K562 (cell line): ENCODE data around the gene UBE2O. TPM values are rescaled to one million over a fixed set of nuclear protein-coding genes. Genes with fewer than 3 reads are reported as not detected.

Experiments used
- ATAC-seq: fragments of 200-7000 bp; cut with Tn5 transposase; 3 replicates; pipeline ENCODE4 v1.9.1; 2020; ENCODE audit warnings: moderate library complexity
- BruUV-seq: library from RNA; stranded (reverse); fragments of 400-500 nt; replicated peaks from 2 replicates; lab custom pipeline; 2021; lab: Mats Ljungman, UMichigan
- CTCF ChIA-PET: fragments of 300-600 bp; formaldehyde crosslinking; extraction: SDS; loops from one replicate; lab custom pipeline; 2021; ENCODE audit warnings: low intra/inter-chr PET ratio; lab: Yijun Ruan, JAX
- POLR2A ChIA-PET: fragments of 300-600, 350-650 bp; sonication (Branson Sonifier 250); formaldehyde crosslinking; extraction: SDS; loops from one replicate; lab custom pipeline; 2021; ENCODE audit warnings: antibody characterized with exemption, inconsistent platforms; lab: Yijun Ruan, JAX
- DNase-seq, 4 experiments: peaks; one replicate each; pipeline versions ENCODE4 v3.0.0 to v3.0.0-alpha.2; 2011 to 2018; ENCODE audit warnings: low spot score in 3 of 4, mixed read lengths in 3 of 4; ENCODE audit errors: extremely low read depth in 1 of 4
- FAIRE-seq: peaks from 2 replicates; lab custom pipeline; 2011; peaks lifted over from hg19 to GRCh38; lab: Jason Lieb, UNC
- H2AFZ ChIP-seq: 2 replicates; pipeline ENCODE4 v1.6.0; 2011; ENCODE audit warnings: low read depth, low read length, control low read depth, inconsistent platforms
- H3K27ac ChIP-seq: fragments of 200-600 bp; 3 replicates; pipeline ENCODE4 v1.8.0; 2011; ENCODE audit warnings: low read depth, mild to moderate bottlenecking, control low read depth, inconsistent platforms, low read length, moderate library complexity, mixed read lengths; ENCODE audit errors: extremely low read depth
- H3K27me3 ChIP-seq, 2 experiments: fragments of 300-600 bp in 1 of 2; 2 replicates in 1 of 2; 3 replicates in 1 of 2; pipeline versions ENCODE4 v1.6.0 to v1.8.0; 2011; ENCODE audit warnings: inconsistent platforms in 2 of 2, low read length in 2 of 2, mild to moderate bottlenecking in 1 of 2, mixed read lengths in 1 of 2, moderate library complexity in 1 of 2; ENCODE audit not compliant: control insufficient read depth in 2 of 2, insufficient read depth in 2 of 2
- H3K36me3 ChIP-seq: fragments of 300-600 bp; 3 replicates; pipeline ENCODE4 v1.8.0; 2011; ENCODE audit warnings: mild to moderate bottlenecking, low read length, inconsistent platforms; ENCODE audit not compliant: control insufficient read depth, insufficient read depth
- H3K4me1 ChIP-seq, 2 experiments: fragments of 200-600 bp in 1 of 2; replicated peaks in 1 of 2; 2 replicates in 1 of 2; 3 replicates in 1 of 2; pipeline versions ENCODE4 v1.5.1 to v1.8.0; 2011; ENCODE audit warnings: inconsistent platforms in 2 of 2, low read length in 2 of 2, mild to moderate bottlenecking in 1 of 2, mixed read lengths in 1 of 2, moderate library complexity in 1 of 2; ENCODE audit not compliant: control insufficient read depth in 2 of 2, insufficient read depth in 2 of 2
- H3K4me2 ChIP-seq: 2 replicates; pipeline ENCODE4 v1.6.1; 2011; ENCODE audit warnings: low read length, control low read depth, inconsistent platforms, mixed read lengths; ENCODE audit not compliant: insufficient read depth
- H3K4me3 ChIP-seq: fragments of 200-600 bp; sonication (generic), shearing (Covaris generic); 2 replicates; pipeline ENCODE4 v1.5.1; 2016; ENCODE audit warnings: control low read depth, inconsistent platforms
- H3K79me2 ChIP-seq: fragments of 200-600 bp; 3 replicates; pipeline ENCODE4 v1.8.0; 2011; ENCODE audit warnings: low read length, inconsistent platforms; ENCODE audit not compliant: control insufficient read depth, insufficient read depth
- H3K9ac ChIP-seq, 2 experiments: 2 replicates each; pipeline versions ENCODE4 v1.6.0 to v1.6.1; 2011; ENCODE audit warnings: low read depth in 2 of 2, low read length in 2 of 2, control low read depth in 1 of 2, inconsistent platforms in 1 of 2, mild to moderate bottlenecking in 1 of 2, mixed read lengths in 1 of 2; ENCODE audit not compliant: insufficient read depth in 1 of 2
- H3K9me1 ChIP-seq: one replicate; pipeline ENCODE4 v1.6.0; 2011; ENCODE audit warnings: inconsistent platforms, mild to moderate bottlenecking, low read length, moderate library complexity; ENCODE audit not compliant: control insufficient read depth, insufficient read depth
- H3K9me3 ChIP-seq: replicated peaks from 2 replicates; pipeline ENCODE4 v1.5.1; 2011; ENCODE audit warnings: low read depth, low read length, inconsistent platforms; ENCODE audit not compliant: control insufficient read depth, insufficient read depth
- H4K20me1 ChIP-seq: replicated peaks from 2 replicates; pipeline ENCODE4 v1.6.1; 2011; ENCODE audit warnings: low read length, inconsistent platforms, mixed read lengths; ENCODE audit not compliant: control insufficient read depth, insufficient read depth
- BRD9 ChIP-seq: fragments of 450-650 bp; IDR thresholded peaks from 2 replicates; pipeline ENCODE4 v1.6.1; 2018; ENCODE audit warnings: low read depth; ENCODE audit not compliant: partially characterized antibody
- CREB1 ChIP-seq, 2 experiments: sonication (generic) in 1 of 2; formaldehyde crosslinking in 1 of 2; IDR thresholded peaks; 2 replicates each; pipeline versions ENCODE4 v1.6.1 to v1.8.0; 2012 to 2022; ENCODE audit warnings: inconsistent platforms in 1 of 2, mild to moderate bottlenecking in 1 of 2, missing genetic modification reagents in 1 of 2, moderate library complexity in 1 of 2
- FOXK1 ChIP-seq: sonication (generic); formaldehyde crosslinking; IDR thresholded peaks from 2 replicates; pipeline ENCODE4 v1.8.0; 2022; ENCODE audit warnings: missing genetic modification reagents, mild to moderate bottlenecking, borderline replicate concordance
- GTF2F1 ChIP-seq: IDR thresholded peaks from 2 replicates; pipeline ENCODE4 v1.6.1; 2011; ENCODE audit warnings: low read depth, low read length, improper control_type of control experiment
- NFYB ChIP-seq: IDR thresholded peaks from 2 replicates; pipeline ENCODE4 v1.6.1; 2011; ENCODE audit warnings: mild to moderate bottlenecking, moderate library complexity; ENCODE audit not compliant: insufficient read length; ENCODE audit errors: extremely low read depth
- POLR2AphosphoS2 ChIP-seq: IDR thresholded peaks from 2 replicates; pipeline ENCODE4 v1.6.1; 2012; ENCODE audit warnings: low read length, improper control_type of control experiment
- ZNF77 ChIP-seq: fragments of 250-450 bp; sonication (Bioruptor Pico); IDR thresholded peaks from 2 replicates; pipeline ENCODE4 v1.5.0; 2020
- ZZZ3 ChIP-seq: fragments of 450-650 bp; IDR thresholded peaks from 2 replicates; pipeline ENCODE4 v1.6.1; 2016; ENCODE audit warnings: antibody characterized with exemption, mild to moderate bottlenecking, moderate library complexity
- whole genome bisulfite sequencing: fragments of 100-300 bp; shearing (Covaris generic); methylation state at CpG from one replicate; pipeline ENCODE4 v1.1.6; 2016; ENCODE audit warnings: low coverage, mixed read lengths; ENCODE audit not compliant: insufficient coverage; ENCODE audit errors: missing lambda C conversion rate; 5-methylcytosine and 5-hydroxymethylcytosine counted together
- in situ Hi-C: fragments of 300-500 bp; cut with MboI; formaldehyde crosslinking; loops from 4 replicates; pipeline ENCODE4 v1.15.0; 2018; ENCODE audit warnings: inconsistent platforms, mixed read lengths
- intact Hi-C: fragments of 100-400 bp; cut with micrococcal nuclease; formaldehyde crosslinking; loops from 2 replicates; pipeline ENCODE4 v1.14.2; 2022
- polyA plus RNA-seq, 8 experiments: library from polyadenylated mRNA; depleted of rRNA in 4 of 8; stranded (reverse) in 5 of 8; unstranded in 3 of 8; fragments of >200 nt; fragmentation: Nextera tagmentation in 2 of 8; fragmentation: Illumina TruSeq in 1 of 8; extraction: Ambion mirVana in 2 of 8; extraction: Trizol in 1 of 8; gene quantifications; 2 replicates each; pipeline versions ENCODE4 v1.2.1 to v1.2.3, GENCODE V29; 2011 to 2014; ENCODE audit warnings: inconsistent platforms in 1 of 8, missing spikeins in 1 of 8
- total RNA-seq, 7 experiments: library from RNA; depleted of rRNA in 6 of 7; stranded (reverse); fragments of >200 nt in 6 of 7; fragmentation: Illumina TruSeq in 2 of 7; extraction: Trizol in 2 of 7; gene quantifications; 2 replicates each; pipeline versions ENCODE4 v1.2.1 to v1.2.3, GENCODE V29; 2011 to 2021; ENCODE audit warnings: low replicate concordance in 1 of 7
- TF ChIP-seq, protein P1 (sequence below): sonication (generic); formaldehyde crosslinking; IDR thresholded peaks from 2 replicates; pipeline ENCODE4 v1.8.1; 2023; ENCODE audit warnings: missing genetic modification reagents, mild to moderate bottlenecking, borderline replicate concordance
- TF ChIP-seq, protein P2 (sequence below): IDR thresholded peaks from 2 replicates; pipeline ENCODE4 v1.6.1; 2012; ENCODE audit warnings: low read depth, low read length, improper control_type of control experiment, borderline replicate concordance
- TF ChIP-seq, protein P3 (sequence below): fragments of 150-350 bp; conservative IDR thresholded peaks from 2 replicates; pipeline ENCODE4 v1.6.1; 2014; ENCODE audit warnings: low read length

The UBE2O gene
- total and polyA plus RNA-seq, 9 of the 15 experiments (the other 6 are each of a cell fraction or from before 2014, with no cell fraction given), result 1.6 to 39.7 (median 13.3) TPM

DNA sequence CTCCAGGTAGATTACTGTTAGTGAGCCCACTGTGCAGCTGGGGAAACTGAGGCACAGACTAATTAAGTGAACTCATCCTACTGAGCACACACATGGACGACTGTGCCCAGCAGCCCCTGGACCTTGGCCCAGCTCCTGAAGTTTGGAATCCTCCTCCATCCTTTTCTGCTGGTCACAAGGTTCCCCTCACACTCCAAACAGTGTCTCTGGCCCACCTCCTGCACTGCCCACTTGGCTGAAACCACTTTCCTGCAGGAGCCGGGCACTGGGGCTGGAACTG, 44.7 kb upstream of the UBE2O start (continued):
- TF ChIP-seq ZZZ3 (no peak), ZNF77 (CRISPR knock-in tag) (no peak)
- TF ChIP-seq, all 486 proteins: peak for 0

DNA sequence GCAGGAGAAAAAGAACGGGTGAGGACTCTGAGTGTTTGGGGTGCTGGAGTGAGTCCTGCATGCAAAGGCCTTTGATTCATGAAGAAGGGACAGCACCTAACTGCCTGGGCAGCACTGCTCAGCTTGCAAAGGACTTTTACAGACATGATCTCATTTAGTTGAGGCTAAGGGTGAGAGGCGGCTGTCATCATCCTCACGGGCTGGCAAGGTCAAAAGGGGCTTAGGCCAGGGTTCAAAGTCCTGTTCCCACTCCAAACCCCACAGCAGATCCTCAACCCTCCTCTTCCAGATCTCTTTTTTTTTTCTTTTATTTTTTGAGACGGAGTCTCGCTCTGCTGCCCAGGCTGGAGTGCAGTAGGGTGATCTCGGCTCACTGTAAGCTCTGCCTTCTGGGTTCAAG, 43.5 kb upstream of the UBE2O start:
- peaks cover 4% of the 10 kb centered on the region for H3K9me1 ChIP-seq
- peaks cover 0 to 10% of the 10 kb centered on the region in 2 experiments; a peak in 2 of 5 replicates for H3K27me3 ChIP-seq
- WGBS, result 47% methylated on average over 6 of the region's 6 CpGs
- H2AFZ ChIP-seq, result no peak overlapping the region
- H3K9me3 ChIP-seq, result no peaks in the 10 kb centered on the region
- H3K4me2 ChIP-seq, result no peak overlapping the region
- H3K4me1 ChIP-seq, result peaks cover 9 to 51% of the 10 kb centered on the region in 2 experiments; a peak in 4 of 5 replicates
- no peak overlapping the region for H3K27ac ChIP-seq
- H3K4me3 ChIP-seq, result no peak overlapping the region
- BruUV-seq, result no TSS peak
- FAIRE-seq (no peak), DNase-seq (no peak), ATAC-seq (no peak)
- TF ChIP-seq, protein P1, sequence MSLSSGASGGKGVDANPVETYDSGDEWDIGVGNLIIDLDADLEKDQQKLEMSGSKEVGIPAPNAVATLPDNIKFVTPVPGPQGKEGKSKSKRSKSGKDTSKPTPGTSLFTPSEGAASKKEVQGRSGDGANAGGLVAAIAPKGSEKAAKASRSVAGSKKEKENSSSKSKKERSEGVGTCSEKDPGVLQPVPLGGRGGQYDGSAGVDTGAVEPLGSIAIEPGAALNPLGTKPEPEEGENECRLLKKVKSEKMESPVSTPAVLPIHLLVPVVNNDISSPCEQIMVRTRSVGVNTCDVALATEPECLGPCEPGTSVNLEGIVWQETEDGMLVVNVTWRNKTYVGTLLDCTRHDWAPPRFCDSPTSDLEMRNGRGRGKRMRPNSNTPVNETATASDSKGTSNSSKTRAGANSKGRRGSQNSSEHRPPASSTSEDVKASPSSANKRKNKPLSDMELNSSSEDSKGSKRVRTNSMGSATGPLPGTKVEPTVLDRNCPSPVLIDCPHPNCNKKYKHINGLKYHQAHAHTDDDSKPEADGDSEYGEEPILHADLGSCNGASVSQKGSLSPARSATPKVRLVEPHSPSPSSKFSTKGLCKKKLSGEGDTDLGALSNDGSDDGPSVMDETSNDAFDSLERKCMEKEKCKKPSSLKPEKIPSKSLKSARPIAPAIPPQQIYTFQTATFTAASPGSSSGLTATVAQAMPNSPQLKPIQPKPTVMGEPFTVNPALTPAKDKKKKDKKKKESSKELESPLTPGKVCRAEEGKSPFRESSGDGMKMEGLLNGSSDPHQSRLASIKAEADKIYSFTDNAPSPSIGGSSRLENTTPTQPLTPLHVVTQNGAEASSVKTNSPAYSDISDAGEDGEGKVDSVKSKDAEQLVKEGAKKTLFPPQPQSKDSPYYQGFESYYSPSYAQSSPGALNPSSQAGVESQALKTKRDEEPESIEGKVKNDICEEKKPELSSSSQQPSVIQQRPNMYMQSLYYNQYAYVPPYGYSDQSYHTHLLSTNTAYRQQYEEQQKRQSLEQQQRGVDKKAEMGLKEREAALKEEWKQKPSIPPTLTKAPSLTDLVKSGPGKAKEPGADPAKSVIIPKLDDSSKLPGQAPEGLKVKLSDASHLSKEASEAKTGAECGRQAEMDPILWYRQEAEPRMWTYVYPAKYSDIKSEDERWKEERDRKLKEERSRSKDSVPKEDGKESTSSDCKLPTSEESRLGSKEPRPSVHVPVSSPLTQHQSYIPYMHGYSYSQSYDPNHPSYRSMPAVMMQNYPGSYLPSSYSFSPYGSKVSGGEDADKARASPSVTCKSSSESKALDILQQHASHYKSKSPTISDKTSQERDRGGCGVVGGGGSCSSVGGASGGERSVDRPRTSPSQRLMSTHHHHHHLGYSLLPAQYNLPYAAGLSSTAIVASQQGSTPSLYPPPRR (CRISPR knock-in tag), result no peak
- TF ChIP-seq POLR2AphosphoS2, result no peak
- TF ChIP-seq GTF2F1, result no peak
- TF ChIP-seq, protein P2, sequence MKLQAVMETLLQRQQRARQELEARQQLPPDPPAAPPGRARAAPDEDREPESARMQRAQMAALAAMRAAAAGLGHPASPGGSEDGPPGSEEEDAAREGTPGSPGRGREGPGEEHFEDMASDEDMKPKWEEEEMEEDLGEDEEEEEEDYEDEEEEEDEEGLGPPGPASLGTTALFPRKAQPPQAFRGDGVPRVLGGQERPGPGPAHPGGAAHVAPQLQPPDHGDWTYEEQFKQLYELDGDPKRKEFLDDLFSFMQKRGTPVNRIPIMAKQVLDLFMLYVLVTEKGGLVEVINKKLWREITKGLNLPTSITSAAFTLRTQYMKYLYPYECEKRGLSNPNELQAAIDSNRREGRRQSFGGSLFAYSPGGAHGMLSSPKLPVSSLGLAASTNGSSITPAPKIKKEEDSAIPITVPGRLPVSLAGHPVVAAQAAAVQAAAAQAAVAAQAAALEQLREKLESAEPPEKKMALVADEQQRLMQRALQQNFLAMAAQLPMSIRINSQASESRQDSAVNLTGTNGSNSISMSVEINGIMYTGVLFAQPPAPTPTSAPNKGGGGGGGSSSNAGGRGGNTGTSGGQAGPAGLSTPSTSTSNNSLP, result no peak
- TF ChIP-seq NFYB, result no peak
- TF ChIP-seq CREB1 (IDR thresholded peaks at IDR 0.05), result no peak
- TF ChIP-seq CREB1 (CRISPR knock-in tag; IDR thresholded peaks at IDR 0.05), result no peak
- TF ChIP-seq FOXK1 (CRISPR knock-in tag), result no peak
- no peak for TF ChIP-seq BRD9
- TF ChIP-seq, protein P3, sequence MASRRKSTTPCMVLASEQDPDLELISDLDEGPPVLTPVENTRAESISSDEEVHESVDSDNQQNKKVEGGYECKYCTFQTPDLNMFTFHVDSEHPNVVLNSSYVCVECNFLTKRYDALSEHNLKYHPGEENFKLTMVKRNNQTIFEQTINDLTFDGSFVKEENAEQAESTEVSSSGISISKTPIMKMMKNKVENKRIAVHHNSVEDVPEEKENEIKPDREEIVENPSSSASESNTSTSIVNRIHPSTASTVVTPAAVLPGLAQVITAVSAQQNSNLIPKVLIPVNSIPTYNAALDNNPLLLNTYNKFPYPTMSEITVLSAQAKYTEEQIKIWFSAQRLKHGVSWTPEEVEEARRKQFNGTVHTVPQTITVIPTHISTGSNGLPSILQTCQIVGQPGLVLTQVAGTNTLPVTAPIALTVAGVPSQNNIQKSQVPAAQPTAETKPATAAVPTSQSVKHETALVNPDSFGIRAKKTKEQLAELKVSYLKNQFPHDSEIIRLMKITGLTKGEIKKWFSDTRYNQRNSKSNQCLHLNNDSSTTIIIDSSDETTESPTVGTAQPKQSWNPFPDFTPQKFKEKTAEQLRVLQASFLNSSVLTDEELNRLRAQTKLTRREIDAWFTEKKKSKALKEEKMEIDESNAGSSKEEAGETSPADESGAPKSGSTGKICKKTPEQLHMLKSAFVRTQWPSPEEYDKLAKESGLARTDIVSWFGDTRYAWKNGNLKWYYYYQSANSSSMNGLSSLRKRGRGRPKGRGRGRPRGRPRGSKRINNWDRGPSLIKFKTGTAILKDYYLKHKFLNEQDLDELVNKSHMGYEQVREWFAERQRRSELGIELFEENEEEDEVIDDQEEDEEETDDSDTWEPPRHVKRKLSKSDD, result no peak
- in situ Hi-C loops, result no loop called here
- ChIA-PET POLR2A (interaction anchor here (0.6 to 1.1 kb wide), 2 partner anchors 11 to 99 kb away, joined by 3 to 4 read pairs; no protein-coding TSS in a partner anchor), CTCF (no interaction called here)
- H3K79me2 ChIP-seq, result no peaks in the 10 kb centered on the region
- intact Hi-C loops, result no loop called here
- no peaks in the 10 kb centered on the region for H3K36me3 ChIP-seq
- peaks cover 10% of the 10 kb centered on the region; the same call in 1 of the 2 replicates for H4K20me1 ChIP-seq
- no peak overlapping the region for H3K9ac ChIP-seq
